ENCODE results near the gene TMEM87B. TPM values are rescaled to one million over a fixed set of nuclear protein-coding genes. Genes with fewer than 3 reads are reported as not detected.
"Not testable (repeated sequence)": the region's sequence is repeated elsewhere in the genome, so short reads cannot be mapped to it uniquely, and the experiment has no call there.

Gene TMEM87B
- total and polyA plus RNA-seq, 2 of the 4 experiments (the other 2 are of a cell fraction) = 6.3 to 12.5 TPM

DNA sequence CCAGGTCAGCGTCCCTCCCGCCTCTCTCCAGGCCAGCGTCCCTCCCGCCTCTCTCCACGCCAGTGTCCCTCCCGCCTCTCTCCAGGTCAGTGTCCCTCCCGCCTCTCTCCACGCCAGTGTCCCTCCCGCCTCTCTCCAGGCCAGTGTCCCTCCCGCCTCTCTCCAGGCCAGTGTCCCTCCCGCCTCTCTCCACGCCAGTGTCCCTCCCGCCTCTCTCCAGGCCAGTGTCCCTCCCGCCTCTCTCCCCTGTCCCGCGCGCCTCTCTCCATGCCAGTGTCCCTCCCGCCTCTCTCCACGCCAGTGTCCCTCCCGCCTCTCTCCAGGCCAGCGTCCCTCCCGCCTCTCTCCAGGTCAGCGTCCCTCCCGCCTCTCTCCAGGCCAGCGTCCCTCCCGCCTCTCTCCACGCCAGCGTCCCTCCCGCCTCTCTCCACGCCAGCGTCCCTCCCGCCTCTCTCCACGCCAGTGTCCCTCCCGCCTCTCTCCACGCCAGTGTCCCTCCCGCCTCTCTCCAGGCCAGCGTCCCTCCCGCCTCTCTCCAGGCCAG lies 84.7 kb downstream of the TMEM87B start:
- CTCF ChIA-PET; H3K27ac ChIP-seq (ENCODE audit: insufficient read depth, low read length); H2AK5ac ChIP-seq (ENCODE audit: low read depth, low read length); H3K18ac ChIP-seq (ENCODE audit: low read depth, low read length); H3K9me1 ChIP-seq (ENCODE audit: insufficient read depth, low read length); DNase-seq; intact Hi-C loops (cut with micrococcal nuclease); in situ Hi-C loops (cut with MboI; ENCODE audit: low sequenced_read_pairs); H3K14ac ChIP-seq (replicated peaks; ENCODE audit: low read depth, low read length); H4K5ac ChIP-seq (ENCODE audit: low read depth, low read length); H3K4ac ChIP-seq (ENCODE audit: low read depth, low read length); dilution Hi-C loops (cut with HindIII; ENCODE audit: low sequenced_read_pairs, unreplicated experiment); H3K4me2 ChIP-seq (ENCODE audit: low read depth, low read length); H4K20me1 ChIP-seq (ENCODE audit: insufficient read depth, low read length); H2AK9ac ChIP-seq (replicated peaks; ENCODE audit: low read depth, low read length, poor library complexity); H2BK5ac ChIP-seq (ENCODE audit: low read depth, low read length, poor library complexity, severe bottlenecking); H4K8ac ChIP-seq (ENCODE audit: low read depth in 2 of 2, low read length in 2 of 2); H2BK15ac ChIP-seq (ENCODE audit: low read depth, low read length); H3K79me1 ChIP-seq (ENCODE audit: low read depth in 1 of 2, low read length in 2 of 2); H3K27me3 ChIP-seq (ENCODE audit: control insufficient read depth, insufficient read depth, low read length); BruUV-seq (replicated peaks); H2AFZ ChIP-seq (replicated peaks; ENCODE audit: low read length, poor library complexity); H4K91ac ChIP-seq (ENCODE audit: insufficient read depth, low read depth, low read length); POLR2A ChIA-PET (ENCODE audit: unreplicated experiment); H2BK120ac ChIP-seq (ENCODE audit: low read depth, low read length); H3K4me3 ChIP-seq (ENCODE audit: insufficient read depth, low read depth, low read length); ATAC-seq (ENCODE audit: low read depth); H3K4me1 ChIP-seq (ENCODE audit: control insufficient read depth, insufficient read depth, low read length); H3K56ac ChIP-seq (ENCODE audit: extremely low read depth, insufficient read depth, low read length); H3K9ac ChIP-seq (ENCODE audit: low read depth, low read length); H3K9me3 ChIP-seq (ENCODE audit: control insufficient read depth, insufficient read depth, low read length); H2BK20ac ChIP-seq (ENCODE audit: low read depth, low read length); H3K36me3 ChIP-seq (ENCODE audit: control insufficient read depth, insufficient read depth, low read length); H3K23ac ChIP-seq (ENCODE audit: low read depth, low read length): not testable (repeated sequence)
- WGBS, 2 experiments (ENCODE audit: extremely low coverage in 2 of 2, insufficient read length in 1 of 2) = 13% methylated on average over 12 of the region's 38 CpGs; no CpG with 5 or more reads in 1 of the 2 experiments

Data from IMR-90 (cell line).